Gastroesophageal sphincter (tissue), 3 donors: Measurements from ENCODE around the gene SLC38A10.

ENCODE experiments used
- CTCF ChIP-seq, 4 experiments: fragments of 200-600 bp in 2 of 4; fragments of 450-650 bp in 2 of 4; sonication (generic) in 1 of 4; IDR thresholded peaks; one replicate each; pipeline ENCODE4 v1.5.1; 2017 to 2019; ENCODE audit warnings: antibody characterized with exemption in 4 of 4, mild to moderate bottlenecking in 2 of 4, moderate library complexity in 2 of 4
- POLR2A ChIP-seq, 2 donors: fragments of 450-650 bp; IDR thresholded peaks; one replicate each; pipeline ENCODE4 v1.6.1; 2017; ENCODE audit warnings: antibody characterized with exemption in 2 of 2, mild to moderate bottlenecking in 2 of 2, moderate library complexity in 1 of 2
- POLR2AphosphoS5 ChIP-seq: sonication (generic); formaldehyde crosslinking; IDR thresholded peaks from one replicate; pipeline ENCODE4 v1.6.1; 2017; ENCODE audit warnings: antibody characterized with exemption

DNA sequence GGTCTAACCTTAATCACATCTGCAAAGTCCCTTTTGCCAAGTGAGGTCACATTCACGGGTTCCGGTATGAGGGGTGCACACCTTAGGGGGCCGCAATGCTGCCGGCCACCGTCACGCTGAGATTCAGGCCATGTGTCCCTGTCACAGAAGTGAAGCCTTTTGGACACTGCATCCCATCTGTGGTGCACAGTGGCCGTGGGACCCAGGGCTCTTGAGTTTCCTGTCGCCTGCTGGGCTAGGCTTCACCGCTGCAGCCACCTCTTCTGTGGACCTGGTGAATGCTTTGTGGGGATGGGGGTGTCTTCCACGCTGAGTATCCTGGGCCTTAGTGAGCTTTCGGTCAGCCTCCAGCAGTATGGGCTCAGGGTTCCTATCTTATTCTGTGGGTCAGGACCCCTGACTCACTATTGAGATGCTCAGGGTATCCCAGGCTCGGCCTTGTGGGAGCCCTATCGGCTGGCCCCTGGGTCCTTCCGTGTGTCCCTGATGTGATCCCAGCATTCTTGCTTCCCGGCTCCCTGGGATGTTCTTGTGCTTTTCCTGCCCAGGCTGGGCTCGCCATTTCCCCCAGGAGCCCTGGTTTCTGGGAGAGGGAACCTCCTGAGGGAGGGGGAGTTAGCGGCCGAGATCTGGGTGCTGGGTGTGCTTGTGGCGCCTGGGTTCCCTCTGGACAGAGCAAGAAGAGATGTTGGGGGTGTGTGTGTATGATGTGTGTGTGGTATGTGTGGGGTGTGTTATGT is 4.9 kb upstream of the SLC38A10 start:
- no peak for TF ChIP-seq CTCF (IDR thresholded peaks at IDR 0.05)
- TF ChIP-seq POLR2A (IDR thresholded peaks at IDR 0.05) = no peak
- no peak for TF ChIP-seq POLR2AphosphoS5
